ENCODE data around the gene USHBP1.

USHBP1 gene

DNA sequence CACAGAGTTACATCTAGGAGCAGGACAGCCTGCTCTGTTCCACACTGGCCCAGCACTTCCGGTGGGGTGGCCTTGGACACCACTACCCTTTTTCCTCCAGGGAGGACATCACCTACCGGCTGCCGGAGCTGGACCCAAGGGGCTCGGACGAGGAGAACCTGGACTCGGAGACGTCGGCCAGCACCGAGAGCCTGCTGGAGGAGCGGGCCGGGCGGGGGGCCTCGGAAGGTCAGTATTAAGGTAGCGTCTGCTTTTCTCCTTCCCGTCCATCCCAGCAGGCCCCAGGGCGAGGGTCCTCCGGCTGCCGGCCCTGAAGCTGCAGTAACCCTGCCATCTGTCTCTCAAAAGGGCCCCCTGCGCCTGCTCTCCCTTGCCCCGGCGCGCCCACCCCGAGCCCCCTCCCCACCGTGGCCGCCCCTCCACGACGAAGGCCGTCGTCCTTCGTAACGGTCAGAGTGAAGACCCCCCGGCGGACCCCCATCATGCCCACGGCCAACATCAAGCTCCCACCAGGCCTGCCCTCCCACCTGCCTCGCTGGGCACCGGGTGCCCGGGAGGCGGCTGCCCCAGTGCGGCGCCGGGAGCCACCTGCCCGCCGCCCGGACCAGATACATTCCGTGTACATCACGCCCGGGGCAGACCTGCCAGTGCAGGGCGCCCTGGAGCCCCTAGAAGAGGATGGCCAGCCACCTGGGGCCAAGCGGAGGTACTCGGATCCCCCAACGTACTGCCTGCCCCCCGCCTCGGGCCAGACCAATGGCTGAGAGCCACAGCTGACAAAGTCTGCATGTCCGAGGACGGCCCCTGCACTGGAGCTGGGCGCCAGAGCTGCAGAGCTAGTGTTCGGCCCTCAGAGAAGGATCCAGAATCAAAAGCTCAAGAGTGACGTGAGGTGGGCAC is 52.7 kb downstream of the USHBP1 start:
- DNase-seq: no peak

DNA sequence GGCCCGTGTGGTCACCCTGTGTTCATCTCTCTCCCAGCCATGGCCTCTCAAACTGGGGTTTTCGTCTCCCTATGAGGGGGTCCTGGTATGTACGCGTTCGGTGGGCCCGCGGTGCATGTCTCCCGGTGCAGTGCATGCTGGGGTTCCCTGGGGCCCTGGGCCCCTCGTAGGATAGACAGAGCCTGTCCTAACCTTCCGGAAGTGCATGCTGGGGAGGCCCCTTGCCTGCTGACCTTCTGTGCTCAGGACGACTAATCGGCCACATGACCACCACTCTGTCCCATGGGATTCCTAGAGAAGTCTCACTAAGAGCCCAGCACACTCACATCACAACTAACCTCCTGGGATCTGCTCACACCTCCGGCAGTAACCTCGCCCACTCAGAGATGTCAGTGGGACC is 54.2 kb downstream of the USHBP1 start:
- DNase-seq: no peak

DNA sequence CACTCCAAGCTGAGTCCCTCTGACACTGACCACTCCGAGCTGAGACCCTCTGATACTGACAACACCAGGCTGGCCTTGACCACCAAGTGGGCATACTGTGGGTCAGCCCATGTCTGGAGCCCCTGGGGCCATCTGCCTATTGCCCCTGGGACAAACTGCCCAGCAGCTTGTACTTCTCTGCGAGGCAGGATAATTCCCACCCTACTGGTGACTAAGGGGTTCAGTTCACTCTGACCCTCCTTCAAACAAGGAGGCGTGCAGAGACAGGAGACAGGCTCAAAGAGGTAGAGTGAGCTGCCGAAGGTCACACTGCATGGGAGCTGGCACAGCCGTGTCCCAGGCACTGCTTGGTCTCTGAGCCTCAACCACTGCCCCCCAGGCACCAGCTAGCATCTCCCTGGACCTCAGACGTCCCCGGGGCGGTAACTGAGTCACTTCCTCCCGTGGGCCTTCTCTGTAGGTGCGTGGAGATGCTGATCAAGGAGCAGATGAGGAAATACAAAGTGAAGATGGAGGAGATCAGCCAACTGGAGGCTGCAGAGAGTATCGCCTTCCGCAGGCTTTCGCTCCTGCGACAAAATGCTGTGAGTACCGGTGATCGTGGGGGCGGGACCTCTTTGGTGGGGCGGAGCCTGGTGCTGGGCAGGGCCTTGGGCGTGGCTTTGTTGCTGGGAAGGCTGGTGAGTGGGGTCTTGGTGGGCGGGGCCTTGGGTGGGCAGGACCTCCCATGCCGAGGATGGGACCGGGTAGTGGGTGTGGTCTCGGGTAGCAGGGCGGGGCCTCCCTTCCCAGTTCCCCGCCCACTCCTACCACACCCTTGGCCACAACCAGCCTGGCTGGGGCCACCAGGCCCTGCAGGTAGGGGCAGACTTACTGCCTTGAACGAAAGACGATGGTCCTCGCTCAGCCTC is 55.2 kb downstream of the USHBP1 start:
- peak; percentile 25 for DNase-seq

DNA sequence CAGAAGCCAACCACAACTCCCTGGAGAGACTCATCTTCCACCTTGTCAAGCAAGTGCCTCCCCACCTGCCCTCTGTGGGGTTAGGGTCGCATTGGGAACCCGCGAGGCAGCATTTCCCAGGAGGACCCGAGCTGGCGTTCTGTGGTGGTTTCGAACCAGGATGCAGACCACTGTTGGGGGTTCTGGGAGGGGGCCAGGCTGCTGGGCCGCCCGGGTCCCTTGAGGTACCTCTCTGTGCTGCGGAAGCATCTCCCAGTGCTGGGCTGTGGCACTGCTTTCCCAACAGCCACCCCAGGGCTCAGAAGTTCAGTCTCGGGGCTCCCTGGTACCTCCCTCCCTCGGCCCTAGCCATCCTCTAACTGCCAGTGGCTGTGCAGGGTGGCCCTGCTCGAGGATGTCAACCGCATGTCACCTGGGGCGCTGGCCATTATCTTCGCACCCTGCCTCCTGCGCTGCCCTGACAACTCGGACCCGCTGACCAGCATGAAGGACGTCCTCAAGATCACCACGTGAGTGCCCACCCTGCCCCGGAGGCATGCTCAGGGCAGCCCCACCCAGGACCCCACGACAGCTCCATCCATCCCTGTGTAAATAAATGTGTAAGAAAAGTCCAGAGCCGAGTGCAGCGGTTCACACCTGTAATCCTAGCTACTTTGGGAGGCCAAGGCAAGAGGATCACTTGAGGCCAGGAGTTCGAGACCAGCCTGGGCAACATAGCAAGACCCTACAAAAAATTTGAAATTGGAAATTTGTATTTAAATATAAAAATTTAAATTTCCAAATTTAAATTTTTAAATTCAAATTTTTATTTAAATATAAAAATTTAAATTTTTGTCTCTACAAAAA is 57.6 kb downstream of the USHBP1 start:
- DNase-seq: no peak

DNA sequence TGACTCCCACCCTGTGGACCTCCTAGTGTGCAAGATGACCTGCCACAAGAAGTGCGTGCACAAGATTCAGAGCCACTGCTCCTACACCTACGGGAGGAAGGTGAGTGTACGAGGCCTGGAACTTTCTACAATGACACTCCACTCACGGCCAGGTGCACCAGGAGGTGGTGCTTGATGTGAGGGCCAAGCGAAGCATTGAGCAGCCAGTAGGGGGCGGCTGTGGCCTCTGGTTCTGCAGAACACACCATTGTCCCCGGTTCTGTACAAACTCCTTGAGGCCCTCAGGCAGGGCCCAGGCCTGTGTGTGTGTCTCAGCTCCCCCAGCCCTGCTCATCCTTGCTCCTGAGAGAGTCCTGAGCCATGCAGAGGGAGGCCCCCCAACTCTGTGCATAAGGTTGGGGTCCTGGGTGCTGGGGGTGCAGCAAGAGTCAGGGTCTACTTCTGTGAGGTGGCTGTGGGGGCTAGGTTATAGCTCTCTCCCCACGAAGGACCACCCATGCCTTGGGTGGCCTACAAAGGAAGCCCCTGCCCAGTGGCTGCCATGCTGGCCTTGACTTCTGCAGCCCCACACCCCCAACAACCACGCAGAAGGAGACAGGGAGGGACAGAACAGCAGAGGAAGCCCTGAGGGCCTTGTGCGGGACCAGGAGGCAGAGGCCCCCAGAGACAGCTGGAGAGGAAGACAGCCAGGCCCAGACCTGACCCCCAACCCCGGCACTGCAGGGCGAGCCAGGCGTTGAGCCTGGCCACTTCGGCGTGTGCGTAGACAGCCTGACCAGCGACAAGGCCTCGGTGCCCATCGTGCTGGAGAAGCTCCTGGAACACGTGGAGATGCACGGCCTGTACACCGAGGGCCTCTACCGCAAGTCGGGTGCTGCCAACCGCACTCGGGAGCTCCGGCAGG is 59.1 kb downstream of the USHBP1 start:
- peak in 1 of 2 donors; percentile 26 for DNase-seq

DNA sequence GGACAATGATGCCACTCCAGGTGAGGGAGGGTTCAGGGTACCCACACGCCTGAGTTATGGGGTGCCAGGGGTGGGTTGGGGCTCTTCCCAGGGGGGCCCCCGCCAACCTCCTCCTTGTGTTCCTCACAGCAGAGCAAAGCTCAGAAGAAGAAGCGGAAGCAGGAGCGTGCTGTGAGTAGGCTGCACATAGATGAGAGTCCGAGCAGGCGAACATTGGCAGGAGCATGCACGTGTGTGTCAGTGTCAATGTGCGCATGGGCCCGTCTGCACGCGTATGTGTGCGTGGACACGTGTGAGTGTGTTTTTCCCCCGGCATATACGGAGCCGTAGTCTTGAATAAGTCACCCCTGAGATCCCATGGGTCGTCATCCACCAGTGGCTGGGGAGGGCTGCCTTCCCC is 61.8 kb downstream of the USHBP1 start:
- no peak for DNase-seq

DNA sequence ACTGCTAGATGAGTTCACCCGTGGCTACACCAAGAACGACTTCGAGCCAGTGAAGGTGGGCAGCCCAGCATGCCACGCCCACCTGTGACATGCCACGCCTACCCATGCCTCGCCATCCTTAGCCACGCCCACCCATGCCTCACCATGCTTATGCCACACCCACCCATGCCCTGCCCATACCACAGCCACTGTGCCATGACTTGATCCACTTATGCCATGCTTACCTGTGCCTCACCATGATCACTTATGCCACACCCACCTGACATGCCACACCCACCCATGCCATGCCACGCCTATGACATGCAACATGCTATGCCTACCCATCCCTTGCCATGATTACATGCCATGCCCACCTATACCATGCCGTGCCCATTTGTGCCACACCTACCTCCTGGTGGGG is 62.3 kb downstream of the USHBP1 start:
- peak in 1 of 2 donors; percentile 10 for DNase-seq

DNA sequence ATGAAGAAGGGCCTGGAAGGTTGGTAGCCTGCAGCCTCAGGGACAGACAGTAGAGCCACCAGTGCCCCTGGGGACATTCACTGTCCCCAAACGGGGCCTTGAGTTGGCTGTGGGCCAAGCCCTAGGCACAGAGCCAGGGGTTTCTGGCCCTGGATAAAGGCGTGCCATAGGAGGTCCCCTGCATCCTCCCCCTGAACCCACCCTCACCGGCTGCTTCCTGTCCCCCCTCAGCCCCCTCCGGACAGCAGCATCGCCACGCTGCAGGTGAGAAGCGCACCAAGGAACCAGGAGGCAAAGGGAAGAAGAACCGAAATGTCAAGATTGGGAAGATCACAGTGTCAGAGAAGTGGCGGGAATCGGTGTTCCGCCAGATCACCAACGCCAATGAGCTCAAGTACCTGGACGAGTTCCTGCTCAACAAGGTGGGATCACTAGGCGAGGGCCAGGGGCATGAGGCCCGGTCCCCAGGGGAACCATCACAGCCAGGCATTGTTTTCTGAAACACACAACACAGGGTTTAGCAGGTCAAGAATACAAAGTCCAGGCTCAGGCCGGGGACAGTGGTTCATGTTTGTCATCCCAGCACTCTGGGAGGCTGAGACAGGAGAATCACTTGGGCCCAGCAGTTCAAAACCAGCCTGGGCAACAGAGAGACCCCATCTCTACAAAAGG is 64.0 kb downstream of the USHBP1 start:
- no peak for DNase-seq

Measured in inflammatory macrophage treated with lipopolysaccharide for 1 hour (primary cell).